NB4 (cell line): ENCODE data around the gene TFDP3.

Source experiments
- DNase-seq: peaks from one replicate; pipeline ENCODE4 v3.0.0; 2010; ENCODE audit warnings: low read depth
- H3K4me3 ChIP-seq: one replicate; pipeline ENCODE4 v1.5.1; 2011; ENCODE audit warnings: mild to moderate bottlenecking, low read depth, low read length, moderate library complexity
- MYC ChIP-seq: IDR thresholded peaks from 2 replicates; pipeline ENCODE4 v1.6.1; 2011; ENCODE audit warnings: low read depth, low read length
- POLR2A ChIP-seq: IDR thresholded peaks from 2 replicates; pipeline ENCODE4 v1.6.1; 2011; ENCODE audit warnings: mild to moderate bottlenecking; ENCODE audit not compliant: insufficient read length; ENCODE audit errors: extremely low read depth
- TF ChIP-seq, protein P1 (sequence below): IDR thresholded peaks from 2 replicates; pipeline ENCODE4 v1.6.1; 2011; ENCODE audit warnings: low read depth, low read length
- TF ChIP-seq, protein P2 (sequence below): IDR thresholded peaks from one replicate; pipeline ENCODE4 v1.5.1; 2012; ENCODE audit warnings: low read depth, low read length

The TFDP3 gene, protein sequence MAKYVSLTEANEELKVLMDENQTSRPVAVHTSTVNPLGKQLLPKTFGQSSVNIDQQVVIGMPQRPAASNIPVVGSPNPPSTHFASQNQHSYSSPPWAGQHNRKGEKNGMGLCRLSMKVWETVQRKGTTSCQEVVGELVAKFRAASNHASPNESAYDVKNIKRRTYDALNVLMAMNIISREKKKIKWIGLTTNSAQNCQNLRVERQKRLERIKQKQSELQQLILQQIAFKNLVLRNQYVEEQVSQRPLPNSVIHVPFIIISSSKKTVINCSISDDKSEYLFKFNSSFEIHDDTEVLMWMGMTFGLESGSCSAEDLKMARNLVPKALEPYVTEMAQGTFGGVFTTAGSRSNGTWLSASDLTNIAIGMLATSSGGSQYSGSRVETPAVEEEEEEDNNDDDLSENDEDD

DNA sequence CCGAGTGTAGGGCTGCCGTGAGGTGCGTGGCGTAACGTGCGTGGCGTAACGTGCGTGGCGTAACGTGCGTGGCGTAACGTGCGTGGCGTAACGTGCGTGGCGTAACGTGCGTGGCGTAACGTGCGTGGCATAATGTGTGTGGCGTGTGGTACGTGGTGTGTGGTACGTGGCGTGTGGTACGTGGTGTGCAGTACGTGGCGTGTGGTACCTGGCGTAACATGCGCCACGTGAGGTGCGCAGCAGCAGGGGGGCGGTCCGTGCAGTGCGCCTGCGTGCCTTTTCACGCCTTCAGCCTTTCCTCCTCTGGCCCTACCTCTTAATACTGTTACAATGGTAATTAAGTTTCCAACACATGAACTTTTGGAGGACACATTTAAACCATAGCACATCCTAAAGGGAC, at the start of gene TFDP3:
Gene TFDP3, minus strand, starts transcription at position 26 of the 400 bp plus-strand sequence. CDS start 95 bp downstream, outside the sequence.
- TF ChIP-seq, protein P1, sequence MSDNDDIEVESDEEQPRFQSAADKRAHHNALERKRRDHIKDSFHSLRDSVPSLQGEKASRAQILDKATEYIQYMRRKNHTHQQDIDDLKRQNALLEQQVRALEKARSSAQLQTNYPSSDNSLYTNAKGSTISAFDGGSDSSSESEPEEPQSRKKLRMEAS: no peak
- TF ChIP-seq, protein P2, sequence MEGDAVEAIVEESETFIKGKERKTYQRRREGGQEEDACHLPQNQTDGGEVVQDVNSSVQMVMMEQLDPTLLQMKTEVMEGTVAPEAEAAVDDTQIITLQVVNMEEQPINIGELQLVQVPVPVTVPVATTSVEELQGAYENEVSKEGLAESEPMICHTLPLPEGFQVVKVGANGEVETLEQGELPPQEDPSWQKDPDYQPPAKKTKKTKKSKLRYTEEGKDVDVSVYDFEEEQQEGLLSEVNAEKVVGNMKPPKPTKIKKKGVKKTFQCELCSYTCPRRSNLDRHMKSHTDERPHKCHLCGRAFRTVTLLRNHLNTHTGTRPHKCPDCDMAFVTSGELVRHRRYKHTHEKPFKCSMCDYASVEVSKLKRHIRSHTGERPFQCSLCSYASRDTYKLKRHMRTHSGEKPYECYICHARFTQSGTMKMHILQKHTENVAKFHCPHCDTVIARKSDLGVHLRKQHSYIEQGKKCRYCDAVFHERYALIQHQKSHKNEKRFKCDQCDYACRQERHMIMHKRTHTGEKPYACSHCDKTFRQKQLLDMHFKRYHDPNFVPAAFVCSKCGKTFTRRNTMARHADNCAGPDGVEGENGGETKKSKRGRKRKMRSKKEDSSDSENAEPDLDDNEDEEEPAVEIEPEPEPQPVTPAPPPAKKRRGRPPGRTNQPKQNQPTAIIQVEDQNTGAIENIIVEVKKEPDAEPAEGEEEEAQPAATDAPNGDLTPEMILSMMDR: no peak
- no peak for TF ChIP-seq POLR2A
- TF ChIP-seq MYC: no peak
- no peak within 1 kb of the TSS for H3K4me3 ChIP-seq
- no peak for DNase-seq

DNA sequence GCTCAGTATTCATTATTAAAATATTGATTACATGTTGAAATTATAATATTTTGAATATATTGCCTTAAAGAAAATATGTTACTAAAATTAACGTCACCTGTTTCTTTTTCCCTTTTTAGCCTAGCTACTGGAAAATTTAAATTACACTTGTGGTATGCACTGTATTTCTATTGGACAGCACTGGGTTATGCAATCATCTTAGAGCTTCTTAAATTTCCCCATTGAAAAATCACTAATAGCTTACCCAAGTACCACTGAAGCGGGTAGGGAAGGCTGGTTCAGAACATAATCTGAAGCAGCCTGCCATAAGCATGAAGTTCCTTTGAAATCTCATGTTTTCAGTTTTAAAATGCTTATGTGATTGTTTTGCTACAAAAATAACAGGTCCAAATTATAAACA, 49.5 kb upstream of the TFDP3 start:
- no peak overlapping the region for H3K4me3 ChIP-seq
- no peak for DNase-seq
- TF ChIP-seq POLR2A: no peak
- TF ChIP-seq, protein P1: no peak
- no peak for TF ChIP-seq MYC
- TF ChIP-seq, protein P2: no peak

DNA sequence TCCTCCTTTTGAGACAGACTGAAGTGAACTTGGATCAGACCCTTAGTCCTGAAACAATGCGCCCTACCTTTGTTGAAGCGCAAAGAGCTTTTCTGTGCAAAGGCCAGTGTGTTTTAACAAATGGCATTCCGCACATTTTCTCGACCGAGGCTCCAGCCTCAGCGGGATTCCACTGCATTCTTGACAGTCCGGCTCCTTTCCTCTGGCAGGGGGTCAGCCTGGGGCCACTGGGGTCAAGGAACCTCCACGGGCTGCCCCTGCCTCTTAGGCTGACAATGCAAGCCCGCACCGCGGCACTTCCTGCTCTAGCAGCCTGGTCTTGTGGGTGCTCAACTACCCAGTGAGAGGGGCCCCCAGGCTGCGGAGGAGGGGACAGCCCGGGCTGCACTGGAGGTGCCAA, 47.2 kb upstream of the TFDP3 start:
- no peak overlapping the region for H3K4me3 ChIP-seq
- peak; percentile 1 for DNase-seq

DNA sequence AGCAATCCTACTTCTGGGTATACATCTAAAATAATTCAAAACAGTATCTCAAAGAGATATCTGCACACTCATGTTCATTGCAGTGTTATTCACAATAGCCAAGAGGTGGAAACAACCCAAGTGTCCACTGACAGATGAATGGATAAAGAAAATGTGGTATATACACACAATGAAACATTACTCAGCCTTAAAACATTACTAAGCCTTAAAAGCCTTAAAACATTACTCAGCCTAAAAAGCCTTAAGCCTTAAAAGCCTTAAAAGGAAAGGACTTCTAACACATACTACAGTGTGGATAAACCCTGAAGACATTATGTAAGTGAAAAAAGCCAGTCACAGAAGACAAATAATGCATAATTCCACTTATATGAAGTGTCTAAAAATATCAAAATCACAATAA, 40.3 kb upstream of the TFDP3 start:
- H3K4me3 ChIP-seq: no peak overlapping the region
- no peak for DNase-seq

More for the DNA sequence above, 47.2 kb upstream of the TFDP3 start:
- TF ChIP-seq, protein P2: no peak
- TF ChIP-seq POLR2A (no peak), MYC (no peak)
- TF ChIP-seq, protein P1: no peak

DNA sequence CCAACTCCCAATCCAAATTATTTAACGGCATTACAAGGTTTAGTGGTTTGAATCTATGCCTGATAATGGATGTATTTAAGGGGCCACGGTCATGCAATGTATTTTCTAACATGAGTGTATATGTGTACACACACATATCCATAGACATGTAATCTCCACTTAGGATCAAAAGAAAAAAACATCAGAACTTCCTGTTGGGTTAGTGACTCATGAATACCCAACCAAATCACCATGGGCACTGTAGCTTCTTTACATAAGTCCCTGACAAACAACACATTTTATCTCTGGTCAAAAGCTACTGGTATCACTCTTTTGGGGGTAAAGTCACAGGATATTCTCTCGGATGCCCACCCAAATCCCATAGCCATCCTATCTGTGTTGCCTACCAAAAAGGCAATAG, 36.5 kb upstream of the TFDP3 start:
- TF ChIP-seq POLR2A: no peak
- TF ChIP-seq, protein P1: no peak
- TF ChIP-seq MYC: no peak
- TF ChIP-seq, protein P2: no peak
- peak; percentile 6 for DNase-seq
- no peak overlapping the region for H3K4me3 ChIP-seq

More for the DNA sequence above, 40.3 kb upstream of the TFDP3 start:
- TF ChIP-seq, protein P2: no peak
- TF ChIP-seq, protein P1: no peak
- TF ChIP-seq POLR2A (no peak), MYC (no peak)
